HL-60/S4 treated with phorbol 12-myristate 13-acetate at 8.2 ng/mL for 4 days and 3 days (cell line): ENCODE measurements around the gene TFF1.
"Not testable (repeated sequence)": the region's sequence is repeated elsewhere in the genome, so short reads cannot be mapped to it uniquely, and the experiment has no call there.

ENCODE experiments used
- in situ Hi-C: fragments of 300-500 bp; cut with MboI; formaldehyde crosslinking; loops from 2 replicates; pipeline ENCODE4 v1.15.0; 2022; ENCODE audit warnings: low sequenced_read_pairs

The TFF1 gene

GRCh38 chr21:42366292-42367010 is at the start of gene TFF1:
Gene TFF1, minus strand, starts transcription at chr21:42366535. Its CDS starts 40 bp downstream, at chr21:42366495.
- in situ Hi-C loops = no loop called here

GRCh38 chr21:42414928-42415769 is 48.8 kb upstream of the TFF1 start:
- in situ Hi-C loops = no loop called here

- in situ Hi-C loops = no loop called here
These were observed 48.2 kb upstream of the TFF1 start for GRCh38 chr21:42414553-42414927.

GRCh38 chr21:42414066-42414465 is 47.7 kb upstream of the TFF1 start:
- in situ Hi-C loops = no loop called here

- in situ Hi-C loops = no loop called here
These were observed 47.2 kb upstream of the TFF1 start for GRCh38 chr21:42413500-42413899.

DNA sequence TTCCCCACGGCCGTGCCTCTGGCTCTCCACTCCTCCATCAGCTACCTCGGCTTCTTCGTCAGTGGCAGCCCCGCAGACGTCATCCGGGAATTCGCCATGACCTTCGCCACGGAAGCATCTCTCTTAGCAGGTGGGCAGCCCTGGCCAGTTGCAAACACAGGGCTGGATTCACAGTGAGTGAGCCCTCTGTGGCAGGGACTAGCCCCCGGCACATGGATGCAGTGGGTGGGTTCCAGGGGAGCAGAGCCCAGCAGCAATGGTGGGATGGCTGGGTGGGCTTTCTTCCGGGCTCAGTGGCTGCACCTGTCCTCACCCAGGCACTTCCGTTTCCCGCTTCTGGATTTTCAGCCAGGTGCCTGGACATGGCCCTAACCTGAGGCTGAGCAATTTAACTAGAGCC is 46.8 kb upstream of the TFF1 start:
- in situ Hi-C loops = no loop called here

- in situ Hi-C loops = no loop called here
These were observed 46.2 kb upstream of the TFF1 start for GRCh38 chr21:42412636-42412933.

- in situ Hi-C loops = no loop called here
These were observed 45.7 kb upstream of the TFF1 start for GRCh38 chr21:42411891-42412635.

GRCh38 chr21:42411197-42411869 is 45.0 kb upstream of the TFF1 start:
- in situ Hi-C loops = no loop called here

DNA sequence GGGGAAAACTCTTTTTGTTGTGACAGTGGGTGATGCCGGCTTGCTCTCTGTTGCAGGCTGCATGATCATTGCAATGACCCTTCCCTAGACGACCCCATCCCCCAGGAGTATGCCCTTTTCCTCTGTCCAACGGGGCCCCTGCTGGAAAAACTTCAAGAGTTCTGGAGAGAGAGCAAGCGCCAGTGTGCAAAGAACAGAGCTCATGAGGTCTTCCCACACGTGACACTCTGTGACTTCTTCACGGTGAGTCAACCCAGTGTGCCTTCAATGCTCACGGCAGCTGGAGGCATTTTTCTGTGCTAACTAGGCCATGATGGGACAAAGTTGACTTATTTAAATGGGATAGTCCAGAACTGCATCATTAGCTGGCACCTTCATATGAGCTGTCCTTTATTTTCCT is 43.0 kb upstream of the TFF1 start:
- in situ Hi-C loops = no loop called here

DNA sequence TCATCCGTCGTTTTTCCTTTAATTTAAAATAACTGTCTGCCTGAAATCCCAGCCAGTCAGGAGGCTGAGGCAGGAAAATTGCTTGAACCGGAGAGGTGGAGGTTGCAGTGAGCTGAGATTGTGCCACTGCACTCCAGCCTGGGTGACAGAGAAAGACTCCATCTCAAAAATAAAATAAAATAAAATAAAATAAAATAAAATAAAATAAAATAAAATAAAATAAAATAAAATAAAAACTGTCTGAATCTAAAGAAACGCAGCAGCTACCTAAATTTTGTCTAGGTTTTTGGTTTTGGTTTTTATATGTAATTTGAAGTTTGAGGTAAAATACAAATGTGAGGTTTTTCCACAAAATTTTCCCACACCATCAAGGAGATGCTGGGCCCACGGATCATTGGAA is 42.4 kb upstream of the TFF1 start:
- in situ Hi-C loops = not testable (repeated sequence)

GRCh38 chr21:42407476-42407875 is 41.1 kb upstream of the TFF1 start:
- in situ Hi-C loops = no loop called here

GRCh38 chr21:42406866-42407265 is 40.5 kb upstream of the TFF1 start:
- in situ Hi-C loops = no loop called here

- in situ Hi-C loops = no loop called here
These were observed 39.9 kb upstream of the TFF1 start for GRCh38 chr21:42406201-42406621.

- in situ Hi-C loops = no loop called here
These were observed 39.0 kb upstream of the TFF1 start for GRCh38 chr21:42405064-42406013.

GRCh38 chr21:42404539-42404938 is 38.2 kb upstream of the TFF1 start:
- in situ Hi-C loops = no loop called here

DNA sequence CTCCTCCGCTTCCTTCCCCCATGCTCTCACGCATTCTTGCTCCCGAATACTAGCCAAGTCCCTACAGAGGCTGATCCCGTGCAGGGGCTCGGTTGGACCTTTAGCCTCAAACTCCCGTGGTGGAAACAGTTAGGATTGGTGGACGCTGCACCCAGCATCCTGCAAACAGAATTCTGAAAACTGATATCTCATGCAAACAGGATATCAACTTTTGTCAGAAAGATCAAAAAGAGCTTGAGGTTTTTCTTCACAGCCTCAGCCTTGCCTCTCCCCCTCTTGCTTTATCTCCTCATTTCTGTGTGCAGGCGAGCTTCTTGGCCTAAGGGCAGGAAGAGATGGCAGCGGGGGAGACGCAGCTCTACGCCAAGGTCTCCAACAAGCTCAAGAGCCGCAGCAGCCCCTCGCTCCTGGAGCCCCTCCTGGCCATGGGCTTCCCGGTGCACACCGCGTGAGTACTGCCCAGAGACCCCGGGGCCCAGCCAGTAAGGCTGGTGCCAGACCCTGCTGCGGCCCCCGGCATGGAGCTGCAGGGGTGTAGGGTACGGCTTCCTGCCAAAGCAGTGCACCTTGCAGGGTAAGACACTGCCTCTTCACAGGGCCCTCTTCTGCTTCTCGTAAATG is 37.4 kb upstream of the TFF1 start, which contains the start of gene UBASH3A:
Gene UBASH3A (plus strand): TSS at position 292 of the 621 bp plus-strand sequence. CDS start 44 bp downstream, at position 336.
- in situ Hi-C loops = no loop called here

DNA sequence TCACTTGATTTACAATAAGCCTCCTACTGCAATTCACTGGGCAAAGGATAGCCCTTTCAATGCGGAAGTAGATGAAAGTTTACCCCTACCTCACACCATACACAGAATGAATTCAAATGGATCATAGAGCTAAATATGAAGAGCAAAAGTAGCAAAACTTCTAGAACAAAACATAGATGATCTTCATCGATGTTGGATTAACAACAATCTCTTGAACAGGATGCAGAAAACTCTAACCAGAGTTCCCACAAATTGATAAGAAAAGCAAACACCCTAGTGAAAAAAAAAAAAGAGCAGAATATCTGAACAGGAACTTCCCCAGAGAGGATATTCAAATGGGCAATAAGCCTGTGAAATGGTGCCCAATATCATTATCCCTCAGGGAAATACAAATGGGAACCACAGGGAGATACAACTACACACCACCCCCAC is 35.5 kb upstream of the TFF1 start:
- in situ Hi-C loops = no loop called here

DNA sequence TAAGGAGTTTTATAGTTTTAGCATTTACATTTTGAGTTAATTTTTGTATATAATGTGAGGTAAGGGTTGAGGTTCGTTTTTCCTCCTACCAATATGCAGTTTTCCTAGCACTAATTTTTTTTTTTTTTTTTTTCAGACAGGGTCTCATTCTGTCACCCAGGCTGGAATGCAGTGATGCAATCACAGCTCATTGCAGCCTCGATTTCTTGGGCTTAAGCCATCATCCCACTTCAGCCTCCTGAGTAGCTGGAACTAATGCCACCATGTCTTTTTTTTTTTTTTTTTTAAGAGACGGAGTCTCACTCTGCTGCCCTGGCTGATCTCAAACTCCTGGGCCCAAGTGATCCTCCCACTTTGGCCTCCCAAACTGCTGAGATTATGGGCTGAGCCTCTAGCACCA is 34.8 kb upstream of the TFF1 start:
- in situ Hi-C loops = no loop called here
